ENCODE data around the gene ACVR1B.

The ACVR1B gene

GRCh38 chr12:51917746-51918453 is 33.6 kb upstream of the ACVR1B start:
- DNase-seq: no peak

GRCh38 chr12:51920046-51920445 is 31.5 kb upstream of the ACVR1B start:
- no peak for DNase-seq

GRCh38 chr12:51921017-51921725 is 30.3 kb upstream of the ACVR1B start:
- DNase-seq: peak; percentile 75

- DNase-seq: no peak
Observed at GRCh38 chr12:51922146-51922545, 29.4 kb upstream of the ACVR1B start.

GRCh38 chr12:51922762-51923505 is 28.6 kb upstream of the ACVR1B start:
- DNase-seq: peak; percentile 54

- DNase-seq: peak; percentile 62
Observed at GRCh38 chr12:51923506-51924365, 27.8 kb upstream of the ACVR1B start.

GRCh38 chr12:51924551-51925319 is 26.8 kb upstream of the ACVR1B start:
- no peak for DNase-seq

- no peak for DNase-seq
Observed at GRCh38 chr12:51925346-51926063, 26.0 kb upstream of the ACVR1B start.

- no peak for DNase-seq
Observed at GRCh38 chr12:51926064-51926632, 25.4 kb upstream of the ACVR1B start.

GRCh38 chr12:51926718-51927117 is 24.8 kb upstream of the ACVR1B start:
- no peak for DNase-seq

GRCh38 chr12:51932218-51933076 is 19.1 kb upstream of the ACVR1B start:
- no peak for DNase-seq

GRCh38 chr12:51934080-51934479 is 17.4 kb upstream of the ACVR1B start:
- no peak for DNase-seq

- no peak for DNase-seq
Observed at GRCh38 chr12:51937926-51938325, 13.6 kb upstream of the ACVR1B start.

GRCh38 chr12:51938726-51939125 is 12.8 kb upstream of the ACVR1B start:
- DNase-seq: no peak

- DNase-seq: no peak
Observed at GRCh38 chr12:51941011-51941581, 10.4 kb upstream of the ACVR1B start.

GRCh38 chr12:51941604-51942003 is 9.9 kb upstream of the ACVR1B start:
- DNase-seq: no peak

- DNase-seq: no peak
Observed at GRCh38 chr12:51942056-51942455, 9.4 kb upstream of the ACVR1B start.

GRCh38 chr12:51942501-51943000 is 8.9 kb upstream of the ACVR1B start:
- no peak for DNase-seq

GRCh38 chr12:51943346-51943745 is 8.2 kb upstream of the ACVR1B start:
- DNase-seq: no peak

Data from right hindlimb (tissue), 1 donor.